NCI-H2171 treated with DMSO at 0.1 percent for 48 hours (cell line): ENCODE results near the gene DOK3.
"Not testable (repeated sequence)": the region's sequence is repeated elsewhere in the genome, so short reads cannot be mapped to it uniquely, and the experiment has no call there.

Experiments used
- DNase-seq: peaks from one replicate; lab custom pipeline; 2025; lab: John Stamatoyannopoulos, UW

DOK3 gene

DNA sequence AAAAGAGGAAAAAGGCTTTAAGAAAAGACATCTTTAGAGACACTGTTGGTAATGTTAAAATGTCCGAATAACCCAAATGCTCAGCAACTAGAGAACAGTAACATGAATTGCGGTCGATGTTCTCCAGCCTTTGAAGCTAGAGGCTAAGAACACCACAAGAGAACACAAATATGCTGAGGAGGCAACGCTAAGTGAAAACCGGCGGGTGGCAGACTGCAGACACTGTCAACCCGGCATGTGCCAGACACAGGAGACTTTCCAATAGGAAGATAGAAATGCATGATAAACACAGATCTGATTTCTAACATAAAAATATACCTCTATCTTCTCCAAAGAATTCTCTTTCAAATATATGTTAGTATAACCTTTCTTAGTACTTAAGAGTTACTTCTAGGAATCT, 25.5 kb upstream of the DOK3 start:
- DNase-seq = no peak

DNA sequence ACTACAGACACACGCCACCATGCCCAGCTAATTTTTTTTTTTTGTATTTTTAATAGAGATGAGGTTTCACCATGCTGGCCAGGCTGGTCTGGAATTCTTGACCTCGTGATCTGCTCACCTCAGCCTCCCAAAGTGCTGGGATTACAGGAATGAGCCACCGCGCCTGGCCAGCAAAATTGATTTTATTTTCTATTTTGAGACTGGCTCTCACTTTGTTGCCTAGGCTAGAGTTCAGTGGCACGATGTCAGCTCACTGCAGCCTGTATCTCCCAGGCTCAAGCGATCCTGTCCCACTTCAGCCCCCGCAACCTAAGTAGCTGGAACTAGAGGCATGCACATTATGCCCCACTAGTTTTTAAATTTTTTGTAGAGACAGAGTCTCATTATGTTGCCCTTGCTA, 24.8 kb upstream of the DOK3 start:
- not testable (repeated sequence) for DNase-seq

DNA sequence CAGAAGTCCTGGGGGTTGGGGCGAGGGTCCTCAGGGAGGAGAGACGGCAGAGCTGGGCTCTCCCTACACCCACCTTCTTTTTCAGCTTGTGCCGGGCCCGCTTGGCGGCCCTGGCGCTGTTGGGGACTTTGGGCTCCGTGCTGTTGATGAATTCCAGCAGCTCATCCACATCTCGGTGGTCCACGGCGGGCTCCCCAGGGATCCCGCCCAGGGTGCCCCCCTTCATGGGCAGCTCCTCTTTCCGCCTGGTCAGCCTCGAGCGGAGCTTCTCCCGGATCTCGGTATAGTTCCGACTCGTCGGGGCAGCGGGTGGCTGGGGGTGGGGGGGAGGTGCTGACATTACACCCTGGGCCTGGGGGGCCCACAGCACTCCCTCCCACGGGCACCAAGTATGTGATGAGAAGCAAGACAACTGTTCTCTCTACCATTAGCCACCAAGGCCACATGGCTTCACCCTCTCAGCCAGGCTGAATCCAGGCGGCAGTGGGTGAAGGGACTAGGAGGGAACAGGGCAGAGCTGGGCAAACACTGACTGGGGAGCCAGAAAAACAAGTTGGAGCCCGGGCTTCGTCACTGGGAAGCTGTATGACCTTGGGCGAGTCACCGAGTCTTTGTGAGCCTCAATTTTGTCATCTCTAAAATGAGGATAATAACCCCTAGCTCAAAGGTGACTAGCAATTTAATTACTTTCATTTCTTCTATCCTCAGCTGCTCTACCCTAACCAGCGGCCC, 21.7 kb upstream of the DOK3 start:
- no peak for DNase-seq

DNA sequence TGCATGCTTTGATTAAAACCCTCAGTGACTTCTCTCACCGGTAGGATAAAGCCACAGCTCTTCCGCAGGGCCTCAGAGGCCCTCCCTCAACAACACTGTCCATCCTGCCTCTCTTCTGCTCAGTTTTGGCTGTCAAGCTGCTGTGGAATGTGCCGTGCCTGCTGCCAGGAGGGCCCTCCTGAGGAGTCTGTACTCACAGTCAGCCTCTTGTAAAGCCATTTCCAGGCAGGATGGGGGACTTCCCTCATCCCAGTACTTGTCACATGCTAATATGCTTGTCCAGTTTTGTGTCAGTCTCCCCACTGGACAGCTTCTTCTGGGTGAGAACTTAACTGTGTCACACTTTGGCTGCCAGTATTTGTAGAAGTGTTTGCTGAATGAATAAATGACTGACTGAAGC, 21.0 kb upstream of the DOK3 start:
- DNase-seq = no peak

DNA sequence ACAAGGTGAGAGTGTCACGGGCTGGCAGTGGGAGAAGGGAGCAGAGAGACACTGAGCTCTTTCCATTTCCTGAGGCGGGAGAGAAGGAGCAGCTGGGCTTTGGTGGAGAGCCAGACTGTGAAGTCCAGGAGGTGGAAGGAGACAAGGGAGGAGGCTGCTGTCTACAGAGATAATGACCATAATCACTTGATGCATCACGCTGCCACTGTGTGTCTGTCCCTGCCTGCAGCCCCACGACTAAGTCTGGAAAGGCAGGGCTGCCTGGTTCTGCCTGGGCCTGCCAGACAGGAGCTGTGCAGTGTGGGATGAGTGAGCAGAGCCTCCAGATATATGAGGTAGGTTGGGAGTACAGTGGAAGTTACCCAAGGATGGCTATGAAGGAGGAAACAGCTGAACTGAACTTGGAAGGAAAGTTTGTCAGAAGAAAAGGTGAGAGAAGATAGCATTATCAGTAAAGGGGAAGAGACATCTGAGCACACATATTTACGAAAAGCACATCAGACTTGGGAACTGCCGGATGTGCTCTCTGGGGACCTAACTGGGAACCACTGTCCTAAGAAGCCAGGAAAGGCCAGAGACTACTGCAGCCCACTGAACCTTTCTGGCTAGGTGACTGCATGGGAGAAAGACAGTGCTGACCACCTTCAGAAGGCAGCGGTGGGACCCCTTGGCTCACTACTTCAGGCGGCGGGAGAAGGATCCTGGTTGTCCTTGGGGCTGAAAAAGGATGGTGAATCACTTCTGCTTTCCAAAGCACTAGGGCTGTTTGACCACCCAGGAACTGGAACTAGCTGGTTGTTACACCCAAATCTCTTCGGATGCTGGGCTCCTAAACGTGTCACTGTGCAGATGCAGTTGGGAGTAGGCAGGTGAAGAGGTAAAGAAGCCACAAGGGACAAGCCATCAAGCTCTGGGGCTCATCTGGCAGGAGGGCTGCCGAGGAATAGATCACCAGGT, 19.9 kb upstream of the DOK3 start:
- DNase-seq = no peak

DNA sequence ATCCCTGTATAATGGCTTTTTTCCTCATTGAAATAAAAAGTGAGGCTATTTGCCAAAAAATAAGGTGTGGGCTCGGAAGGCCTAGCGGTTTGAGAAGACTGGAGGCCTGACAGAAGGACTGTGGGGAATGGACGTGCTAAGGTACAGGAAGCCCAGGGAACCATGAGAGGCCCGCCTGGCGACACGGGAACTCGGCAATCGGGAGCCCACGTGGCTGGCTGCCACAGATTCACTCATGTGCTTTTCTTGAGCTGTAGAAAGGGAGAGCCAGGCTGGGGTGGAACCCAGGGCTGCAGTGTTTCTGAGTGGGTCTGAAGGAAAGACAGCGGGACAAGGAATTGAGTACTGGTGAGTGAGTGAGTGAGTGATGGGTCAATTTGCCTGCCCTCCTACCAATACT, 19.0 kb upstream of the DOK3 start:
- DNase-seq = no peak

DNA sequence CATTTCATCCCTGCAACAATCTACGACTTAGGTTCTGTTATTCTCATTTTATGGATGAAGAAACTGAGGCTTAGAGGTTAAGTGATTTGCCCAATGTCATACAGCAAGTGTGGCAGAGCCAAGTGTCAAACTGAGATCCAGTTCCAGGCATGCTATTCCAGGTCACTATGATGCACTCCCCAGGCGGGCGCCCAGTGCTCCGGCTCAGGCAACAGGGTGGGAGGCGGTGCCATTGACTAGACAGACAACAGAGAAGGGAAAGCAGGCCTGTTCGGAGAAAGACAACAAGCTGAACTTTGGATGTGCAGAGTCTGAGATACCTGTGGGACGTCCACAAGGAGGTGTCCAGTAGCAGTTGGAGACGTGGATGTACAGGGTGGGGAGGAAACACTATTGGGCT, 18.0 kb upstream of the DOK3 start:
- DNase-seq = no peak

DNA sequence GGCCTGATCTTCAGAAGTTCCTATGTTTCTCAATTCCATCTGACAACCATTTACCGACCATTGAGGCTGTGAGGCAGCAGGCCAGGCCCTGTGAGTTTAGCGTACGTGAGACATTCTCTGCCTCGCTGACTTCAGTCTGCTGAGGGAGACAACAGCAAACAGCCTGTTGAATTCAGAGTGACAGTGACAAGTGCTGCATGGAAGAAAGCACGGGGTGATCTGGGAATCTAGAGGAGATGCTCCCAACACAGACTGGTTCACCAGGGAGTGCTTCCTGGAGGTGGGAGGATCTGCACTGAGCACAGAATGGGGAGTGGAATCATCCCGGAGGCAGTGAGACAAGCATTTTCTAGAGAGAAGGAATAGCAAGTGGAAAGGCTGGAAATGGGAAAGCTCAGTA, 17.2 kb upstream of the DOK3 start:
- no peak for DNase-seq

DNA sequence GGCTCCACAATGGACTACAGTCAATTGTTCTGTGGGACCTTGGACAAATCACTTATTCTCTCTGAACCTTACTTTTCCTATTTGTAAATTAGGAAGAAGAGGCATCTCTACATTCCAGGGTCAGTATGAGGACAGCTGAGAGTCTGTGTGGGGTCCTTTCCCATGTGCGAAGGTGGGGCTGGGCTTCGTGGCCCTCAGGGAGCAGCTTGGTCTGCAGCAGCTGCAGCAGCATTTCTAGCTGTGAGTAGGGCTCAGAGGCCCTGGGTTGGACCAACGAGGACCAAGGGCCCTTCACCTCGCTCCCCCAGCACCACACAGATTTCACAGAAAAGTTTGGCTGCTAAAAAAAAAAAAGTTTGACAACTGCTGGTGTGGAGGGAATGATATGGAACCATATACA, 16.6 kb upstream of the DOK3 start:
- no peak for DNase-seq

DNA sequence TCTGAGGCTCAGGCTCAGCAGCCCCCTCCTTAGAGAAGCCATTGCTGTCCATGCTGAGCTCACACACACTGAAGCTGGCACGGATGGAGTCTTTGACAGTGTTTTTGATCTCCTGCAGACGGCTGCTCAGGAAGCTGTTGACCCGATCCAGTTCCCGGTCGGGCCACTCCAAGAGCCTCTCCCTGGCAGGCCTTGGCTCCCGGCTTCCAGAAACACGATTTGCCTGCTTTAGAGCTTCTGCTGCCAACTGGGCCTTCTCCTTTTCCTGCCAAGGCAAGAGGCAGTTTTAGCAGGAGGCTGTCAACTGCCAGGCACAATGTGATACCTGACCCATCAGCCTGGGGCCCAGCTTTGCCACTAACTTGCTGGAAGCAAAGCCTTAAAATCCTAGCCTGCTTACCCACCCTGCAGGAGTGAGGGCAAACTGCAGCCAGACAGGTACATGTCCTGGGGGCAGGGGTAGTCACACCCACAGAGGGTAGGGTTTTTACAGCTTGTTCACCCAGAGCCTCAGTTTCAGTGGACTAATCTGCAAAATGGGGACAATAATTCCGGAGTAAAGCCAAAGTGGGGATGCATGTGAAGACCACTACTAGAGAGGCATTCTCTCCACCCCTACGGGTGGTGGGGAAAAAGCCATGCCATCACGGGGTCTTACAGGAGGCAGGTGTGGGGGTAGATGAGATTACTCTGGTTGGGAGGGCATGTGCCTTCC, 15.5 kb upstream of the DOK3 start:
- DNase-seq = no peak

DNA sequence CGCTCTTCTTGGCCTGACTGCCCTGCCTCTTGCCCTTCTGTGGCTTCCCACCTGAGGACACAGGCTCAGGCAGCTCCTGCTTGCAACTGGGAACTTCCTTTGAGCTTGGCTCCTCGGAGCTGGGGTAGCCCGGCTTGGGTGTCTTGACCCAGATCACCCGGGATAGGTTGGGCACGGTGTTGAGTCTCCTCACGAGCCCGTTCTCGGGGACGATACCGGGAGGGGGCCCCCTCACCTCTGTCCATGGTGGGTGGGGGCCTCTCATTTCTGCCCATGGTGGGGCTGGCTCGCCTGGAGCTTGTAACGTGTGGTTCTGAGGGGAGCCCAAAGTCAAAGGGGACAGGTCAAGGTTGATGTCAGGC, 14.9 kb upstream of the DOK3 start:
- no peak for DNase-seq

DNA sequence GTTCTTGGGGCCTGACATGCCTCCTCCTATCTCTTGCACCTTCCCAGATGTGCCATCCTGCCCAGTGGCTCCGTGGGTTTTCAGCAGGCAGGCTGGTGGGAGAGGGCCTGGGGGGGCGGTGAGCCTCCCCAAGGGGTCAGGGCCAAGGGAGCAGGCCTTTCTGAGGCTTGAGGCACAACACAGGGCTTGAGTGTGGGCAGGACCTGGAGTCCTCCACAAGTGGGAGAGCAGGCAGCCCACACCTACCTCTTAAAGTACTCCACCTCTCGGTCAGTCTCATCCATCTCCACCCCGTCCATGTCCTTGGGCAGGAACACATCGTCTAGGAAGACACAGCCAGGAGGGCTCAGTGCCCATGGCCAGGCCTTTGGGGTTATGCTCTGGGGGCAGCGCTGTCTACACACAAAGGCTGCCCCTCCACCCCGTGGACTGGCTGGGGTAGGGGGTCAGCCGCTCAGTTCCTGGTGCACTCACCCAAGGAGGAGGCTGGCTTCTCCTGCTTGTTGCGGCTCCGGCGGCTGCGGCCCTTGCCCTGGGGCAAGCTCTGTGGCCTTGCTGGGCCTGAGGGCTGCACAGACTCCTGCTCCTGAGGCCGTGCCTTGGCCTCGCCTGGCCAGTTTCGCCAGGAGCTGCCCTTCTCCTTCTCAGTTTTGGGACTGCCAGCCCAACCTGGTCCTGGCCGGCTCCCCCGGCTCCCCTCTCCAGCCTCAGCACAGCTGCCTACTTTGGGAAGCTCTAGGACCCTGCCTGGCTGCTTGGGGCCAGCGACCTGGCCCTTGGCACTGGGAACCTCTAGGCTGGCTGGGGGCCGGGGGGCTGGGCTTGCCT, 14.3 kb upstream of the DOK3 start:
- DNase-seq = no peak

DNA sequence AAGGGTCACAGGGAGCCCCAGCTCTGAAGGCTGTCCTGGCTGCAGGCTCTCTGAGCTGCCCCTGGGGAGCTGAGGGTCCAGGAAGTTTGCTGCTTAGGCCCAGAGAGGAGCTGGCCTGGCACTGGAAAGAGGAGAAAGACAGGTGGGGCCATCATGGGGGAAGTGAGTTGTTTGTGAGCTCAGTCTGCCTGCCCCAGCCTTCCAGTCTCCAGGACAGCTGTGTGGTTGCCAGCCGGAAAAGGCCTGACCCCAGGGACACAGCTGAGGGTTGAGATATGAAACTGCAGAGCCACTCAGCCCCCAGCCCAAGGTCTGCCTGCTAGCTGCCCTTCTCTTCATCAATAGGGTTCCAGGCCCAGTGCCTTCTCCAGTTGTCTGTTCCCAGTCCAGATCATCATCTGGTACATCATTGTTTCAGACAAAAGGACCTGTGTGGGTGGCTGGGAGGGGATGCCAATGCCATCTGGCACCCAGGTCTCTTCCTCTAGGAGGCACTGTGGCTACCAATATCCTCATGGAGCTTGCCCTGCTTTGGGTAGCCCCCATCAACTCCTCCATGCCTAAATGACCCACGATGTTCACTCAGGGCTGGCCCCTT, 11.4 kb upstream of the DOK3 start:
- DNase-seq = no peak

DNA sequence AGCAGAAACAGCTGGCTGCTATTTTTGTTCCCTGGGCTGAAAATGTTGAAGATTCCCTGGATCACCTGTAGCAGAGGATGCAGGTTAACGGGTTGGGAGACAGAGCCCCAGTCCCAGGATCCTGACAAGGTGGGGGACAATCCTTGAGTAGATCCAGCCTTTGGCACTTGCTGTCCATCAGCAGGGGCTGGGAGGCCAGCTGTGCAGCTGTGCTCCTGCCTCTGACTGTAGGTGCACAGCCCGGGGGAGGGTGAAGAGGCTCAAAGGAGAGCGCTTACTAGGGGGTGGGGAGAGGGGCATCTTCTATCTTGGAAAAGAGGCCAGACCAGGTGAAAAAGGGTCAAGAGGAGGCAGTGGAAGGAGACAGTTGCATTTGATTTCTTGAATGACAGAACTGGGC, 10.6 kb upstream of the DOK3 start:
- DNase-seq = no peak

DNA sequence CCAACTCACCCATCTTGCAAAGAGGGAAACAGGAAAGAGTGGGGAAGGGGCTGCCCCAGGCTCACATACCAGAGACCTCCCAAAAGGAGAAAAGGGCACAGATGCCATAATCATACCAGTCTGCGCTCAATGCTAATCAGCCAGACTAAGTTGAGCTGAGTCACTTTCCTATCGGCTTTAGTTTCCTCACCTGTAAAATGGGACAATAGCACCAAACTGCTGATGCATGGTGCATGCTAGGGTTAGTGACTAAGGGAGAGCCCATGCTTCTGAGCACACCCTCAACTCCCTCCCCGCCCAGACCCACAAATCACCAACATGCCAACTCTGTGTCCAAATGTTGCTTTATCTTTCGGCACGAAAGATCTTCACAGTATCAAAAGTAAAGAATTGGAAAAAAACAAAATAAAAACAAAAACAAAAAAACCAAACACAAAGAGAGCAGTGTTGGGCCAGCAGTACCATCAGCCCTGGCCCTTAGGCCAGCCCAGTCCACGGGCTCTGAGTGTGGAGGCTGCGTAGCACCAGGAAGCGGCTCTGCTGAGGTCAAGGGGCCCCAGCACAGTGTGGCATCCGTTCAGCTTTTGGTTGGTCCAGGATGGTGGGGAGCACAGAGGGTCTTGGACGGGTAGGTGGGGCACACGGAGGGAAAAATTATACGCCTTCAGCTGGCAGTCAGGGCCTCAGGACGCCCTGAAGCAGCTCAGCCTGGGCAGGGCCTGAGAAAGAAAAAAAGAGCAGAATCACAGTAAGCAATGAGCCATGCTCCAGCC, 10.0 kb upstream of the DOK3 start:
- DNase-seq = no peak

DNA sequence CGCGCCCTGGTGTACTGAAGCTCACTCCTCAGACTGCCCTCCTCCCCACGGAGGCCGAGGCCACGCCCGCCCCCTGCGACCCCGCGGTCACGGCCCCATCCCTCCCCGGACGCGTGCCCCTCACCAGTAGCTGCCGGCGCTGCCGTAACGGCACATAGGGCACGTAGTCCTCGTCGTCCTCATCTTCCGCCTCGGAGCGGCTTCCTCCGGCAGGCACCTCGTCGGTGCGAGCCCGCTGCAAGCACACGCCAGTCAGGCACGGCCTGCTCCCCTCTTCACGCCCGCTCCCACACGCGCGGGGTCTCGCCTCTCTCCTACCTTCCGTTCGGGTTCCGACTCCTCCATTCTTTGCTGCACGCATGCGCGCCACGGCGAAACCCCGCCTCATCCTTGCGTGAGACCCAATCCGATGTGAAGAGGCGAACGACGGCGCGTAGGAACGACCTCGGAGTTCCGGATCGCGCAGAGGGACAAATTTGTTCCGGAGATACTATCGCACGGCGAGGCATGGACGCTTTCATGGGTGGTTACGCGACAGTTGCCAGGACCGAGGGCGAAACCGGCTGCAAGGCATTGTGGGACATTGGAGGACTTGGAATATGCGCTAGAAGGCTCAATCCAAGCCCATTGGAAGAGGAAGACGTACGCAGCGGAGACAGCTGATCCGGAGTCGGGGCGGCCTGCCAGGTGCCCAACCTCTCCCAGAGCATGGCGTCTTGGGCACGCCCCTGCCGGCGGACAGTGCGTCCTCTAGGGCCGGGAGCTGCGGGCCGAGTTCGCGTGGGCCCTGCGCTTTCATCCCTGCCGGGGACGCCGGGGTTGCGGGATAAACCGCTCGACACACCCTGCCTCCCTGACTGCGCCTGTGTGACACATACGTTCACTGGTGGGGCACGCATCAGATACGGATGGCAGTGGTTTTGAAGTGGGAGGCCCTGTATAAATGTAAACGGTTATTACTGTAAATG, 7.3 kb upstream of the DOK3 start, which contains the start of gene DDX41:
TSS of gene DDX41 (minus strand) at position 361 of the 968 bp plus-strand sequence. CDS start at position 345, 16 bp downstream.
- DNase-seq = peak; percentile 94

DNA sequence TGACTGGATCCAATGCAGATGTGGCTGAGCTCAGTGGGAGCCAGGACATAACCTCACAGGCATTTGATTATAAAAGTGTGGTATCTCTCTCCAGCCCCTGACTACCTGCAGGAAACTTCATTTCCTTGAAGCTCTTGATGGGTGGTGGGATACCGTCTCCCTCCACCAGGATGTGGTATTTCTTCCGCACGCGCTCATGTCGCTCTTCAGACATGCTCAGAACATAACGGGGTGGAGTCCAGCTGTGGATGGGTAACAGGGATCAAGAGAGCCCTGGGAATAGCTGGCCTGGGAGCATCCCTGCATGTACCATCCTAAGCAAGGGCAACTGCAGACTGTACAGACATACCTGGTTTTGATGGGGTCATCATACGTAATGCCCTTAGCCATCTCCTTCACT, 6.0 kb upstream of the DOK3 start:
- DNase-seq = no peak

DNA sequence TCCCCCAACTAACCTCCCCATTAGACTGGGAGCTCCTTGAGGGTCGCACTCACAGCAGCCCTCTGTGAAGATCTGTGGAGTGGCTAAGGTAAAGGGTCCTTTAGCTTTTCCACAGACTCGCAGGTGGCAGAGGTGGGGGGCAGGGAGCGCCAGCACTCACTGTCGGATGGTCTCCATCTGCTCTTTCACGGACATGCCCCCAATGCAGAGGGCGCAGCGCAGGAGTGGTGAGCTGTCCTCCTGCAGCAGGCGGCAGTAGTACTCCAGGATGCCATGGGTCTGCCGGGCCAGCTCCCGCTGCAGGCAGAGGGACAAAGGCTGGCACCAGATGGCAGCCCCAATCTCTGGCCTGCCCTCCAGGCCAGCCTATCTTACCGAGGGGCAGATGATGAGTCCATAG, 4.9 kb upstream of the DOK3 start:
- no peak for DNase-seq

DNA sequence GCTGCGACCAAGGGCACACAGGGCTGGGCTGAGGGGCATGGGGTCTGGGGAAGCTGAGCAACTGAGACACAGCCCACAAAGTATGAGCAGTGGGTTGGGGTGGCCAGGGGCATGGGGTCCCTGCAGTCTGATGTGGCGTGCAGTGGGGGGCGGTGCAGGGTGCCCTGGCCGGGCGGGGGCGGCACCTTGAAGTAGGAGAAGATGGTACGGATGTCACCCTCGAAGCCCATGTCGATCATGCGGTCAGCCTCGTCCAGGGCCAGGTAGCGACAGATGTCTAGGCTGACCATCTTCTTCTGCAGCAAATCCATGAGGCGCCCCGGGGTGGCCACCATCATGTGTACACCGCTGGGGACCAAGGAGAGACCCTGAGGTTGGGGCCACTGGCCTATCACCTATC, 3.9 kb upstream of the DOK3 start:
- no peak for DNase-seq
